ENCODE data around the gene IFT88. TPM values are rescaled to one million over a fixed set of nuclear protein-coding genes. Genes with fewer than 3 reads are reported as not detected.

The IFT88 gene
- 7.5 and 9.2 TPM in 2 replicates for total RNA-seq (2014; rRNA removed; shearing (Covaris generic))

DNA sequence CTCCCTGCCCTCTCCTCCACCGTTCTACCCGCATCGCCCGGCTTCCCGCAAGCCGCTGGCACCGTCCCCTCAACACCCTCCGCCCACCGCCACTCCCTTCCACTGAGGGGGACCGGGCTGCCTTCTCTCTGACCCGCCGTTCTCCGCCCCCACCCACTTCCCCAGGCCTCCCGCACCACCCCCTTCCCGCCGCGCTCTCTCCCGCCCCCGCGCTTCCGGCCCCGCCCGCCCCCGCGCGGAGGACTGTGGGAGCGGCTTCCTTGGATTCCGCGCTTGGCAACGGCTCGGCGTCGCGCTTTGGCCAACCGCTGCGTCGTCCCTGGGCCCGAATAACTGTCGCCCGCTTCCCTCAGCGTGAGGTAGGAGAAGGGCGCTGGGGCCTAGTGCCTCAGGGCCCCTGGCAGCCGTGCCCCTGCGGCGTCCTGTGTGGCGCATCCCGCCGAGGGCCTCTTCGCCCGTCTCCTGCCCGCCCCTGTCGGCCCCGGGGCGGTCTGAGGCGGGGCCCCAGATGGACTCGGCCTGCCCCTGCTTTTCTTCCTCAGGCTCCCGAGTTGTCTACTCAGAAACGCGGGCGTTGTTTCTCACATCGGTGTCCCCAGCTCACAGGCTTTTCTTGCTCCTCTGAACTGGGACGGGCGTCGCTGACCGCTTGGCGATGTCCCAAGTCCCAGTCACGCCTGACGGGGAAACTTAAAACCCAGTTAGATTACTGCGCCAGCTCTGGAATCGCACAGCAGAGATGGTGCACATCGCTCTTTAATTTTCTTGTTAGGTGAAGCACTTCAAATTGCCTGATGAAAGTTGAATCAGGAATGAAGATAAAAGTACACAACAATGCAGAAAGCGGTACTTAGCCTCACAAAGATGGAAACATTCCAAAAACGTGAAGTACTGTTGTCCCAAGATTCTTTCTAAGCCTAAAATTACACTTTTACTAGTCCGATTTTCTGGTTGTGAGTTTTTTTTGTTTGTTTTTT is at the start of gene IFT88:
IFT88 (plus strand) TSS at position 260 of the 977 bp plus-strand sequence. CDS start 7,229 bp downstream, outside the sequence.
- no peaks in the 10 kb centered on the region for H3K36me3 ChIP-seq
- peaks cover 2% of the 10 kb centered on the region for H3K9me3 ChIP-seq (replicated peaks)
- peak within 1 kb of the TSS; percentile 61 for H3K4me3 ChIP-seq
- no peaks in the 10 kb centered on the region for H3K27me3 ChIP-seq (replicated peaks)
- peak within 1 kb of the TSS; percentile 74 for H3K27ac ChIP-seq
- H3K4me1 ChIP-seq (replicated peaks): peaks cover 6% of the 10 kb centered on the region
- DNase-seq (ENCODE audit: low read depth in 1 of 2, low spot score in 2 of 2): peak; percentile 85 to 89

DNA sequence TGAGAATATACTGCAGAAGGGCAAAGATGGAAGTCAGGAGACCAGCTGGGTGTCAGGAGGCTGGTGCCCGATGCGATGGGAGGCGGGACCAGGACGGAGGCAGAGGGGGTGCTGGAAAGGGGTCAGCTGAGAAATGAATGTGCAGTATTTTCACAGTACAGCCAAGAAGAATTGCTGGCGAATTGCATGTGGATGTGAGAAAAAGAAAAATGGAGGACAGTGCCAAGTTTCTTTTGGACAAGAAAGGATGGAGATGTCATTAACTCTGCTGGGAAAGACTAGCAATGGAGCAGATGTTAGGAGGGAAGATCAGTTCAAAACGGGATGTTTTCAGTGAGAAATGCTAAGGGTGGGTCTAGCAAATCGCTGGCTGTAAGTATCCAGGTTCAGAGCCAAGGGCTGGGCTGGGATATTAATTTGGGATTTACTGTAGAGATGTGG is 48.3 kb upstream of the IFT88 start:
- DNase-seq (ENCODE audit: low read depth in 1 of 2, low spot score in 2 of 2): no peak
- Histone ChIP-seq H3K9me3 (replicated peaks) (no peaks in the 10 kb centered on the region), H3K27ac (no peak overlapping the region), H3K4me1 (replicated peaks) (no peaks in the 10 kb centered on the region), H3K4me3 (no peak overlapping the region), H3K36me3 (no peaks in the 10 kb centered on the region), H3K27me3 (replicated peaks) (no peaks in the 10 kb centered on the region)

- no peak overlapping the region for H3K27ac ChIP-seq
- H3K4me1 ChIP-seq (replicated peaks): no peaks in the 10 kb centered on the region
- no peak overlapping the region for H3K4me3 ChIP-seq
- no peaks in the 10 kb centered on the region for H3K36me3 ChIP-seq
- DNase-seq (ENCODE audit: low read depth in 1 of 2, low spot score in 2 of 2): no peak
- H3K9me3 ChIP-seq (replicated peaks): no peaks in the 10 kb centered on the region
- no peaks in the 10 kb centered on the region for H3K27me3 ChIP-seq (replicated peaks)
These were observed 47.1 kb upstream of the IFT88 start for GRCh38 chr13:20519875-20520274.

DNA sequence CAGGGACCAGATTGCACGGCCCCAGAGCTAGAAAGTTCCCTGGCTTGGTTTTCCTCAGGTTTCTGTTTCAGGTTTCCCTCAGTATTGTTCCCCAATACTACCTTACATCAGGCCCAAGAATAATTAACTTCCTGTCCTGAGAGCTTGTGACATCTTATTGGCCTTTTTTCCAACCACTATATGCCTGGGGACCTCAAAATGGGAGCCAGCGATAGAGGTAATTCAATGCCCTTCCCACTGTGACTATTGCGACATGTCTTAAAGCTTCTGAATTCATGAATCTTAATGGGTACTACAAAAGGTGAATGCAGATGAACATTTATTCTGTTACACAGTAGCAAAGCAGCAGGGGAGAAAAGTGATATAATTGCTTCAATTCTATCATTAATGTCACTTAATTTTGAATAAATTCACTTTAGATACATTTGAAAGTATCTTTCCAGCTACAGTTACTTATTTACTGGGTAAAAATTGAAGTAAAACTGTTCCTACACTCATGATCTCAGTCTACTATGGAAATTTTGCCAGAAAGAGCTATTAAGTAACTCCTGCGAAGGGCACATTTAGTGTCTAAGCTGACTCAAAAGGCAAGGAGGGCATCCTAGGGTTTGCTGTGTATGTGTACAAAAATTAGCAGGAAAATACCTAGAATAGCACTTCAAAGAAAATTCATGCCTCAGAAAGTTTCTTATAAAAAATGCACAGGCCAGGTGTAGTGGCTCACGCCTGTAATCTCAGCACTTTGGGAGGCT is 45.4 kb upstream of the IFT88 start:
- Histone ChIP-seq H3K4me1 (replicated peaks) (peaks cover 11% of the 10 kb centered on the region), H3K27ac (no peak overlapping the region), H3K36me3 (peaks cover 4% of the 10 kb centered on the region), H3K27me3 (replicated peaks) (no peaks in the 10 kb centered on the region), H3K9me3 (replicated peaks) (no peaks in the 10 kb centered on the region), H3K4me3 (no peak overlapping the region)
- no peak for DNase-seq (ENCODE audit: low read depth in 1 of 2, low spot score in 2 of 2)

DNA sequence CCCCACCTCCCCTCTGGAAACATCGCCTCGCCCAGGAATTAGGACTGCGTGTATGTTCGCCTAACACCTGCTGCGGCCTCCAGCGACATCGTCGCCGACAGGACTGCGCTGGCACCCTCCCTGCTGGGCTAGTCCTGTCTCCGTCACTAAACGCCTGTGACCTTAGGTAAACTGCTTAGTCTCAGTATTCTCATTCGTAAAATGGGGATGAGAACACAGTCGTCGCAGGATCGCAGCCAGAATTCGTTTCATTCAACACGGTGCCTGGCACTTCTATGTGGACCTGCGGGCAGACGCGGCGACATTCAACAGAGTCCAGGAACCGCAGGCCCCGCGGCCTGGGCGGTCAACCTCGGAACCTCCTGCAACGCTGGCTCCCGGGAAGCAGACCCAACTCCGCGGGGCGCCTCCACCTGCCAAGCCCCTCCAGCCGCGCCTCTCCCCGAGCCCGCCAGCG is 41.8 kb upstream of the IFT88 start:
- H3K27me3 ChIP-seq (replicated peaks): no peaks in the 10 kb centered on the region
- H3K4me1 ChIP-seq (replicated peaks): peaks cover 17% of the 10 kb centered on the region
- peak overlapping the region; percentile 93 for H3K4me3 ChIP-seq
- peak overlapping the region; percentile 68 for H3K27ac ChIP-seq
- no peaks in the 10 kb centered on the region for H3K9me3 ChIP-seq (replicated peaks)
- no peak for DNase-seq (ENCODE audit: low read depth in 1 of 2, low spot score in 2 of 2)
- H3K36me3 ChIP-seq: peaks cover 4% of the 10 kb centered on the region

GRCh38 chr13:20525601-20526544 is 41.1 kb upstream of the IFT88 start, which contains the start of gene CRYL1:
CRYL1 (minus strand) TSS chr13:20525857; CDS start chr13:20525794, 63 bp downstream.
- peaks cover 21% of the 10 kb centered on the region for H3K4me1 ChIP-seq (replicated peaks)
- H3K27me3 ChIP-seq (replicated peaks): no peaks in the 10 kb centered on the region
- peak within 1 kb of the TSS; percentile 93 for H3K4me3 ChIP-seq
- H3K27ac ChIP-seq: peak within 1 kb of the TSS; percentile 68
- peaks cover 4% of the 10 kb centered on the region for H3K36me3 ChIP-seq
- peak; percentile 55 to 62 for DNase-seq (ENCODE audit: low read depth in 1 of 2, low spot score in 2 of 2)
- no peaks in the 10 kb centered on the region for H3K9me3 ChIP-seq (replicated peaks)

GRCh38 chr13:20526664-20527063 is 40.3 kb upstream of the IFT88 start:
- Histone ChIP-seq H3K9me3 (replicated peaks) (no peaks in the 10 kb centered on the region), H3K36me3 (peaks cover 4% of the 10 kb centered on the region), H3K4me3 (peak overlapping the region; percentile 93), H3K27me3 (replicated peaks) (no peaks in the 10 kb centered on the region), H3K27ac (peak overlapping the region; percentile 68), H3K4me1 (replicated peaks) (peaks cover 21% of the 10 kb centered on the region)
- DNase-seq (ENCODE audit: low read depth in 1 of 2, low spot score in 2 of 2): no peak

DNA sequence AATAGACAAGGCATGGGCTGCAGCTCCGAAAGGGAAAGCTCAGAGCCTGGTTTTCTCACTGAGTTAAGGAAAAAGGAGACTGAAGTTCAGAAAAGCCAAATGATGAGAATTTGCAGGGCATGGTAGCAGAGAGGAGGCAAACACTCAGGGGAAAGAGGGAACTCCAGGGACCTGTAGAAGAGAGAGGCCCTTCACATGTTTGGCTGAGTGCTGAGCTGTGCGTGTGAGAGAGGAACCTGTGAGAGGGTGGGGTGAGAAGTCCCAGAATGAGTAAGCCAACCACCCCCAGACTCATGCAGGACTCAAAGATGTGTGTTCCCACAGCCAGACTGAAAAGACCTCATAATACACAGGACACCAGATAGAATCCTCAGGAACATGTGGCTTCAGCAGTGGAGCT is 38.5 kb upstream of the IFT88 start:
- Histone ChIP-seq H3K4me3 (no peak overlapping the region), H3K27me3 (replicated peaks) (no peaks in the 10 kb centered on the region), H3K27ac (no peak overlapping the region), H3K4me1 (replicated peaks) (peaks cover 21% of the 10 kb centered on the region), H3K36me3 (peaks cover 4% of the 10 kb centered on the region), H3K9me3 (replicated peaks) (no peaks in the 10 kb centered on the region)
- no peak for DNase-seq (ENCODE audit: low read depth in 1 of 2, low spot score in 2 of 2)

- Histone ChIP-seq H3K4me1 (replicated peaks) (0 out of 2 replicates have a peak, but pooled peaks cover 6% of the 10 kb centered on the region), H3K4me3 (no peak overlapping the region), H3K9me3 (replicated peaks) (no peaks in the 10 kb centered on the region), H3K27me3 (replicated peaks) (no peaks in the 10 kb centered on the region), H3K27ac (no peak overlapping the region), H3K36me3 (no peaks in the 10 kb centered on the region)
- no peak for DNase-seq (ENCODE audit: low read depth in 1 of 2, low spot score in 2 of 2)
These were observed 32.8 kb upstream of the IFT88 start for GRCh38 chr13:20534038-20534608.

DNA sequence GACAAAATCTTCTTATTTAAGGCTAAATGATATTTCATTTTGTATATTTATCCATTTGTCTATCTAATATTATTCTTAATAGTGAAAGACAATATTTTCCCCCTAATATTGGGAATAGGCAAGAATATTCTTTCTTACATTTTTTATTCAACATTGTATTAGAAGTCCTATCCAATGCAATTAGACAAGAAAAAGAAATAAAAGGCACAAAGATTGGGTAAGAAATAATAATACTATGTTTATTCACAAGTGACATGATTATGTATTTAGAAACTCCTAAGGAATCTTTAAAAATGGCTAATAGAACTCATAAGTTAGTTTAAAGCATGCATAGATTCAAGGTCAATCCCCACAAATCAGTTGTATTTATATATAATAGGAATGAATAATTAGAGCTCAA is 30.0 kb upstream of the IFT88 start:
- Histone ChIP-seq H3K27ac (no peak overlapping the region), H3K27me3 (replicated peaks) (no peaks in the 10 kb centered on the region), H3K4me1 (replicated peaks) (no peaks in the 10 kb centered on the region), H3K4me3 (no peak overlapping the region), H3K9me3 (replicated peaks) (no peaks in the 10 kb centered on the region), H3K36me3 (no peaks in the 10 kb centered on the region)
- DNase-seq (ENCODE audit: low read depth in 1 of 2, low spot score in 2 of 2): no peak

DNA sequence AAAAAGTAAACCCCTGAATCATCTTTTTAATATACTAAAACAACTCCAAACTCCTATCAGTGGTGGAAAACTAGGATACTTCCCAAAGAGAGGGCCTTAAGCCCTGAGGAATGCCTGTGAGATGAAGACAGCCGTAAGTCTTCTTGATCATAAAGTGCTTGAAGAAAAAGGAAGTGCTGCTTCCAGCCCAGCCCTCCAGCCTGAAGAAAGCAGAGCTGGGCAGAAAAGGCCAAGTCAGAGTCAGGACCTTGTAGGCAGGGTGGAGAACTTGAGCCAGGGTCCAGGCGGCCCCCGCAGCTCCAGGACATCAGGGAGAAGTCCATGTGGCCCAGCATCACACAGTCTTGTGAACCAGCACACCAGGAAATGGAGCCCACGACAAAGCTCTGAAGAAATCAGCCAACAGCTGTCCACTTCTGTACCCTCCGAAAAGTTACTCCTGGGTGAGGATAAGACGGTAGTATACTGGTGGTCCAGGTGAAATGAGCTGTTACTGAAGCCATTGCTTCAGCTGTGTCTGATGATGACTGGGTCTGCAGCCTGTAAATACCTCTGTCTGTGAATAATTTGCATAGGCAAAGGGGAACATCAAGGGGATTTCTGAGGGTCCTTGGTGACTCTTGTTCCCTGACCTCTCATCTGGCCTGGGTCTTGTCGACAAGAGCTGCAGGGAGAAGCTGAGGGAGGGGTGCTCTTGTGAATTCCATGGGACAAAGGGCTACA is 22.6 kb upstream of the IFT88 start:
- H3K36me3 ChIP-seq: no peaks in the 10 kb centered on the region
- no peak overlapping the region for H3K4me3 ChIP-seq
- H3K27ac ChIP-seq: no peak overlapping the region
- no peak for DNase-seq (ENCODE audit: low read depth in 1 of 2, low spot score in 2 of 2)
- no peaks in the 10 kb centered on the region for H3K4me1 ChIP-seq (replicated peaks)
- H3K27me3 ChIP-seq (replicated peaks): no peaks in the 10 kb centered on the region
- no peaks in the 10 kb centered on the region for H3K9me3 ChIP-seq (replicated peaks)

DNA sequence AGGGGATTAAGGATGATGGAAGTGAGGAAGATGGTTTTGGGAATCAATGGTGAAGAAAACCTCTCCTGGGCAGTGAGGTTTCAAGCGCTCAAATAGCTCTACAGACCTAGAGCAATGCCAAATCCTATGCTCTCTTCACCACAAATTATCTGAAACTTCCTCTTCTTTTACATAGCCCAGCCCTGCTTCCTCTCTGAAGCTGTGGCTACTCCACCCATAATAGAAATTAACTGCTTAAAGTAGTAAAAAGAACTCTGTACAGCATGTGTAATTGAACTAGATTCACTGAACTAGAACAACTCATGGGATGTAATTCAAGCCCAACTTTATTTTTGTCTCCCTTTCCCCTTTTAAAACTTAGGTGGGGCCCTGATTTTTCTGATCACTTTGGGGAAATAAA is 20.4 kb upstream of the IFT88 start:
- no peak for DNase-seq (ENCODE audit: low read depth in 1 of 2, low spot score in 2 of 2)
- H3K36me3 ChIP-seq: no peaks in the 10 kb centered on the region
- H3K4me3 ChIP-seq: no peak overlapping the region
- no peak overlapping the region for H3K27ac ChIP-seq
- no peaks in the 10 kb centered on the region for H3K9me3 ChIP-seq (replicated peaks)
- no peaks in the 10 kb centered on the region for H3K4me1 ChIP-seq (replicated peaks)
- H3K27me3 ChIP-seq (replicated peaks): no peaks in the 10 kb centered on the region
